ENCODE data around the gene SIK1.

Gene SIK1

GRCh38 chr21:43365611-43366426 is 61.1 kb downstream of the SIK1 start:
- Histone ChIP-seq H3K36me3 (ENCODE audit: control insufficient read depth, insufficient read depth, low read length) (no peaks in the 10 kb centered on the region), H3K4me3 (ENCODE audit: low read length) (no peak overlapping the region), H3K9ac (ENCODE audit: low read length) (no peak overlapping the region), H3K4me1 (ENCODE audit: control insufficient read depth, insufficient read depth, low read length) (peaks cover 5% of the 10 kb centered on the region), H3K27ac (ENCODE audit: low read depth, low read length) (no peak overlapping the region), H3K27me3 (ENCODE audit: control insufficient read depth, insufficient read depth, low read length) (no peaks in the 10 kb centered on the region)

GRCh38 chr21:43364851-43365424 is 62.0 kb downstream of the SIK1 start:
- Histone ChIP-seq H3K4me3 (ENCODE audit: low read length) (no peak overlapping the region), H3K27me3 (ENCODE audit: control insufficient read depth, insufficient read depth, low read length) (no peaks in the 10 kb centered on the region), H3K27ac (ENCODE audit: low read depth, low read length) (no peak overlapping the region), H3K9ac (ENCODE audit: low read length) (no peak overlapping the region), H3K36me3 (ENCODE audit: control insufficient read depth, insufficient read depth, low read length) (no peaks in the 10 kb centered on the region), H3K4me1 (ENCODE audit: control insufficient read depth, insufficient read depth, low read length) (peaks cover 6% of the 10 kb centered on the region)

Data from rectal smooth muscle tissue (tissue), 1 donor.